ENCODE data around the gene EFCC1.

Gene EFCC1, protein sequence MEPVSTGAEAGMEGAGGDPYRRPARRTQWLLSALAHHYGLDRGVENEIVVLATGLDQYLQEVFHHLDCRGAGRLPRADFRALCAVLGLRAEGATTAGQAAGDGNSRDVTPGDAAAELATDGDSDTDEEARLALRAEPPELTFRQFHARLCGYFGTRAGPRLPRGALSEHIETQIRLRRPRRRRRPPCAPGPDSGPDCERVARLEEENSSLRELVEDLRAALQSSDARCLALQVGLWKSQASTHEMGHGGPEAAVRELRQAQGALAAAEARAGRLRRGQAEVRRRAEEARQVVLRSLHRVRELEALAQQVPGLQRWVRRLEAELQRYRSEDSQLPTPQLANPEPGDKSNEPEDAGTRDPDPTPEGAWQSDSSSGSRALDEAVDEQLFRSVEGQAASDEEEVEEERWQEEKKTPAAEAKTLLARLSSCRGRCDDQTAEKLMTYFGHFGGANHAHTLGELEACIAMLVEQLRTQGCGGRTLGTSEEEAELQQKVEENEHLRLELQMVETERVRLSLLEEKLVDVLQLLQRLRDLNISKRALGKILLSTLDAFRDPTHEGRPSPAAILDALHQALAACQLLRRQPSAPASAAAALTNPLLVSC

GRCh38 chr3:129001101-129001805 lies at the start of gene EFCC1:
Gene EFCC1 (plus strand): TSS chr3:129001304. CDS start chr3:129001629, 325 bp downstream.
- DNase-seq (ENCODE audit: low read depth, low spot score), result no peak

DNA sequence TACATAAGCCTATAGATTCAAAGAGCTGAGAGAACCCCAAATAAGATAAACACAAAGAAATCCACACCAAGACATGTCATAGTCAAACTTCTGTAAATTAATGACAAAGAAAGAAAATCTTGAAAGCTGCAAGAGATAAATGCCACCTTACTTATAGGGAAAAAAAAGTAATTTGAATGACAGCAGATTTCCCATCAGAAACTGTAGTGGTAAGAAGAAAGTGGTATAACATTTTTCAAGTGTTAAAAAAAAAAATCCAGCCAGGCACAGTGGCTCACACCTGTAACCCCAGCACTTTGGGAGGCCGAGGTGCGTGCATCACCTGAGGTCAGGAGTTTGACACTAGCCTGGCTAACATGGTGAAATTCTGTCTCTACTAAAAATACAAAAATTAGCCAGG lies 44.7 kb upstream of the EFCC1 start:
- DNase-seq (ENCODE audit: low read depth, low spot score), result no peak

DNA sequence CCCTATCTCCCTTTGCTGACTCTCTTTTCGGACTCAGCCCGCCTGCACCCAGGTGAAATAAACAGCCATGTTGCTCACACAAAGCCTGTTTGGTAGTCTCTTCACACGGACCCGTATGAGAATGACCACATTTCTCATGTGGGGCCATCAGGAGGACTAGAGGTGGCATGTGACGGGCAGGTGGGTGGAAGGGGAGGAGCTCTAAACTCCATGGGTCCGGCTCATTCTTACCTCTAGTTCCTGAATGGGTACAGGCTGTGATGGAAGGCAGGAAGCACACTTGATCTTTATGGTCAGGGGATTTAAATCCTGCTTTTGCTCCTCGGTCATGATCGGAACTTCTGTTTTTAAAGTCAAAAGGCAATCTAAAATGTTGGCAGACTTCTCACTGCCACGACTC lies 35.8 kb upstream of the EFCC1 start:
- DNase-seq (ENCODE audit: low read depth, low spot score), result no peak

DNA sequence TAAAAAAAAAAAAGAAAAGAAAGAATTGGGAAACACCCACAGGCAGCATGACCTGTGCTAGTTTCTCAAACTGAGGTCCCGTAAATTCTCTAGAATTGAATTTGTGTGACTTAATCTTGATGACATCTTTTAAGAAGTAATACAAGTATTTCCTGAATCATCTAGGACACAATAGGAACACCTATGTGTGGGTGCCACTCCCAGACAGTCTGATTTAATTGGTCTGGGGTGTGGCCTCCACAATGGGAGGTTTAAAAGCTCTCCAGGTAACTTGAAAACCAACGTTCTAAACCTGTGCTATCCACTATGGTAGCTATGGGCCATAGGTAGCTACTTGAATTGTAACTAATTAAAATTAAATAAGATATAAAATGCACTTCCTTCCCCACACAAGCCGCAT lies 35.3 kb upstream of the EFCC1 start:
- DNase-seq (ENCODE audit: low read depth, low spot score), result no peak

GRCh38 chr3:128967748-128968355 lies 33.3 kb upstream of the EFCC1 start:
- DNase-seq (ENCODE audit: low read depth, low spot score), result no peak

DNA sequence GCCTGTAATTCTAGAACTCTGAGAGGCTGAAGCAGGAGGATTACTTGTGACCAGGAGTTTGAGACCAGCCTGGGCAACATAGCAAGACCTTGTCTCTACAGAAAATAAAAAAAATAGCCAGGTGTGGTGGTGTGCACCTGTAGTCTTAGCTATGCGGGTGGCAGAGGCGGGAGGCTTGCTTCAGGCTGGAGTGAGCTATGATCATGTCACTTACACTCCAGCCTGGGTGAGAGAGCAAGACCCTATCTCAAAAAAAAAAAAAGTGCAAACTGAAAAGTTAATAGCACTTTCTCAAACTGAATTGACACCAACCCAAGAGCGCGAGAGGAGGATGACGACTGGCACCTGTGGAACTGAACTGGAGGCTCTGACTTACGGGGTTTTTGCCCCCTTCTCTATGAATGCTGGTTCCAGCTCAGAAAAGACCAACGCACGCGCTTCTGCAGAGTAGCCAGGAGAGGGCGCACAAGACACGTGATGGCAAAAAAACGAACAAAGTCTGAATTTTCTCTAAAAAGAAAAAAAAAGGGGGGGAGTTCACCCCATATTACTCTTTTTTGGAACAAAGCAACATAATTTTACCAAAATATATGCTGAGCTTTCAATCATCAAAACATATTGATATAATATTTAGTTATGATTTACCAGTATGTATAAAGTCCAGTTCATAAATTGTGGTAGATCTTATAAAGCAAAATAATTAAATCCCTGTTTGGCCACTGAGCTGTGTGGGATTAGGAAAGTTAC lies 30.9 kb upstream of the EFCC1 start:
- DNase-seq (ENCODE audit: low read depth, low spot score), result peak; percentile 23

DNA sequence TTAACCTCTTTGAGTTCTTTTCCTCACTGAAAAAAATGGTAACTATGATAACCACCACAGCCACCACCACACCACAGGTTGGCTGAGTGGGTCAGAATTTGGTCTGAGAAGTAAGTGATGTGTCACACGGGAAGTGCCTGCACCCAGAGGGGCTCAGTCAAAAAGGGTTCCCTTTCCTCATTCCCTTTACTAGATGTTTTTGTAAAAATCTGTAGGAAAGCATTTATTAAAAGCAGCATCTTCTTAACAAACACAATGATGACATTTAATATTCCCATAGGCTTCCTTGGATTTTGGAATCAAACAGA lies 30.4 kb upstream of the EFCC1 start:
- no peak for DNase-seq (ENCODE audit: low read depth, low spot score)

DNA sequence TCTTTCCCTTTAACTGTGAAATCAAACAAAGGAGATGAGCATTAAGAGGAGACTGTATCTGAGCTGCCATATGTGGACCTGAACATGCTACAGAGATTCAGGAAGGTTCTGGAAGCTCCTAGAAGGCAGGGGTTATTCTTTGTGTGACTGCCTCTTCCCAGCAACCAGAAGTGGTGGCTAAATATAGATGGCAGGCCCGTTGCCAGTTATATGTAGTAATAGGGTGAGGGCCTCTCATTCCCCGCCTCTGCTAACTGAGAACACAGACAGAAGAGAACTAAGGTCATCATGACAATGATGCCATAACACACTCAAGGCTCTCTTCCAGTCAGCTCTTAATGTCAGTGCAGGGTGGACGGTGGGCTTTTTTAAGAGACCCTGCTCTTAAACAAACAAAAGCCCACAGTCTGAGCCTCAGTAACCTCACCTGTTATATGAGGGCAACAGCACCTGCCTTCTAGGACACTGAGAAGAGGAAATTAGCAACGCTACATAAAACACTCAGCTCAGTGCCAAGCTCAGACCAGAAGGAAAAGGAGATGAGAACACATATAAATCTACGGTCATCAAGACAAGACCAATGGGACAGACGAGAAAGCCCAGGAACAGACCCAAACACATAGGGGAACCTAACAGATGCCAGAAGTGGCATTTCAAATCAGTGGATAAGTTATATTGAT lies 29.5 kb upstream of the EFCC1 start:
- no peak for DNase-seq (ENCODE audit: low read depth, low spot score)

- no peak for DNase-seq (ENCODE audit: low read depth, low spot score)
Measured at GRCh38 chr3:128973988-128974564, 27.0 kb upstream of the EFCC1 start.

- DNase-seq (ENCODE audit: low read depth, low spot score), result no peak
Measured at GRCh38 chr3:128975276-128975675, 25.8 kb upstream of the EFCC1 start.

- DNase-seq (ENCODE audit: low read depth, low spot score), result no peak
Measured at GRCh38 chr3:128983293-128984069, 17.6 kb upstream of the EFCC1 start.

- DNase-seq (ENCODE audit: low read depth, low spot score), result no peak
Measured at GRCh38 chr3:128984596-128984995, 16.5 kb upstream of the EFCC1 start.

DNA sequence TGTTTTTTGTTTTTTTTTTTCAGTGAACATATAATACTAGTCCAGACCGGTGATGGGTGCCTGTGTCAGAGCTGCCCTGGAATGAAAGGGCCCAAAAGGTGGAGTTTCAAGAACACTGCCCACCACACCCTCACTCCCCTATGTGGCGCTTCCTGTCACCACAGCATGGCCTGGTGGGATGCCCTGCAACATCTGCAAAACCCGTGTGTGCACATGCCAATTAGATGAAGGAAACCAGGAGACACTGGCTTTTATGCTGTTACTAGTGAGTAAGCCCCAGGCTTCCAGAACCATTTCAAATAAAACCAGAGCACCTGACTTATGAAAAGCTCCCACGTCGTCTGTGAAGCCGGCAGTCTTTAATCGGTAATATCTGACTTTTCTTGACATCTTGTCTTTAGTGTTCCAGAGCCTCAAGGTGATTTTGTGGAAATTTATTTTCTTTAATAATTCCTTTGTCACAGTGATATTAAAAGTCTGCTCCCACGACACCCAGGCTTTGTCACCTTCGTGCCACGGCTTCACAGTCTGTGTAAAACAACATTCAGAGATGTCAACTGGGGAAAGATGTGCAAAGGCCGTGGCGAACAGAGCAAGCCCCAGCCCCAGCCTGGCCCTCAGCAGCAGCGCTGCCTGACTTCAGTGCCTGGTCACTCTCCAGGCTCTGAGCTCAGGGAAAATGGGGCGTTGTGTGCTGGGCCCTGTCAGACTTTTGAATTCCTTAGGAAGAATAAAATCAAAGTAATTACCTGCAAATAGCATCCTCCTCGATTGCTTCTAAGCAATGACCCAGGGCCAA lies 13.6 kb upstream of the EFCC1 start:
- no peak for DNase-seq (ENCODE audit: low read depth, low spot score)

- DNase-seq (ENCODE audit: low read depth, low spot score), result no peak
Measured at GRCh38 chr3:128988286-128988685, 12.8 kb upstream of the EFCC1 start.

- no peak for DNase-seq (ENCODE audit: low read depth, low spot score)
Measured at GRCh38 chr3:128991355-128991895, 9.7 kb upstream of the EFCC1 start.

GRCh38 chr3:128992926-128993460 lies 8.1 kb upstream of the EFCC1 start:
- DNase-seq (ENCODE audit: low read depth, low spot score), result no peak

DNA sequence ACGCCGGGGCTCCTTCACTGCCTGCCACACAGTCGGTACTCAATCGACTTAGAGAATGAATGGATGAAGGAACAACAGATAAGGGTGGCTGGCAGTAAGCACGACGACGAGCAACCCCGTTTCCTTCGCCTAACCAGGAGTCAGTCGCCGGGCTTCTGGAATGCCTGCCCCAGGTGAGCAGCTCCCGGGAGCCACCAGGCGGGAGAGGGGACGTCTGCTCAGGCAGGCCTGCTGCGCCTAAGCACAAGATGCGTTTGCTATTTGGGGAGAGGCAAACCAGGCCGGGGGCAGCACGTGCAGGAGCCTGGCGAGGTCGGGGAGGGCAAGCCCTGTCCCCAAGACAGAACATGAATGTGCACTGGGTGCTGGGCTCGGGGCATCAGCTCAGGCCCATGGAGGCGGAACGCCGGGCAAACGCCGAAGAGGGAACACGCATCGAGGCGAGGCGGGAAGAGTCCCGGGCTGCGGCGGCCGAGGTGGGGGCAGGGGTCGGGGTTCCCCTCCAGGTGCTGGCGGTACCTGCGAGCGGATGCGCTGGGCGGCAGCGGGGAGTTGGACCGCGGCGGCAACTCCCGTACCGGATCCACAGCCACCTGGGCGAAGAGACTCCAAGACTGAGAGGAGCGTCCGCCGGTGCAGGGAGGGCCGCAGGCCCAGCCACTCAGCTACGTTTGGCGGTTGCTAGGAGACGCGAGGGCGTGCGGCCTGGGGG lies 7.5 kb upstream of the EFCC1 start, which contains the start of gene CFAP92:
CFAP92 (minus strand) TSS at position 616 of the 712 bp plus-strand sequence. CDS start 772 bp downstream, outside the sequence.
- DNase-seq (ENCODE audit: low read depth, low spot score), result peak; percentile 76

GRCh38 chr3:128994173-128994512 lies 7.0 kb upstream of the EFCC1 start:
- DNase-seq (ENCODE audit: low read depth, low spot score), result no peak
